ENCODE measurements around the gene CUEDC1.

GRCh38 chr17:57872536-57872935 is 82.7 kb downstream of the CUEDC1 start:
- TF ChIP-seq, protein P1, sequence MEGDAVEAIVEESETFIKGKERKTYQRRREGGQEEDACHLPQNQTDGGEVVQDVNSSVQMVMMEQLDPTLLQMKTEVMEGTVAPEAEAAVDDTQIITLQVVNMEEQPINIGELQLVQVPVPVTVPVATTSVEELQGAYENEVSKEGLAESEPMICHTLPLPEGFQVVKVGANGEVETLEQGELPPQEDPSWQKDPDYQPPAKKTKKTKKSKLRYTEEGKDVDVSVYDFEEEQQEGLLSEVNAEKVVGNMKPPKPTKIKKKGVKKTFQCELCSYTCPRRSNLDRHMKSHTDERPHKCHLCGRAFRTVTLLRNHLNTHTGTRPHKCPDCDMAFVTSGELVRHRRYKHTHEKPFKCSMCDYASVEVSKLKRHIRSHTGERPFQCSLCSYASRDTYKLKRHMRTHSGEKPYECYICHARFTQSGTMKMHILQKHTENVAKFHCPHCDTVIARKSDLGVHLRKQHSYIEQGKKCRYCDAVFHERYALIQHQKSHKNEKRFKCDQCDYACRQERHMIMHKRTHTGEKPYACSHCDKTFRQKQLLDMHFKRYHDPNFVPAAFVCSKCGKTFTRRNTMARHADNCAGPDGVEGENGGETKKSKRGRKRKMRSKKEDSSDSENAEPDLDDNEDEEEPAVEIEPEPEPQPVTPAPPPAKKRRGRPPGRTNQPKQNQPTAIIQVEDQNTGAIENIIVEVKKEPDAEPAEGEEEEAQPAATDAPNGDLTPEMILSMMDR (conservative IDR thresholded peaks at IDR 0.05): no peak
- TF ChIP-seq EZH2 (IDR thresholded peaks at IDR 0.05; ENCODE audit: low read depth): no peak

Data from PC-9 (cell line).